HL-60 (cell line): ENCODE results near the gene DOLK.

Source experiments
- DNase-seq, 2 experiments: peaks; one replicate each; pipeline ENCODE4 v3.0.0-alpha.2; 2010 to 2020; ENCODE audit warnings: low read depth in 1 of 2, low spot score in 1 of 2
- H3K27ac ChIP-seq: fragments of 250-450 bp; sonication (Bioruptor Pico); replicated peaks from 2 replicates; pipeline ENCODE4 v1.5.1; 2020; ENCODE audit warnings: mild to moderate bottlenecking, moderate library complexity
- H3K27me3 ChIP-seq: fragments of 250-450 bp; sonication (Bioruptor Pico); 2 replicates; pipeline ENCODE4 v1.5.1; 2021; ENCODE audit warnings: mild to moderate bottlenecking, moderate library complexity; ENCODE audit not compliant: insufficient read depth, poor library complexity, severe bottlenecking
- H3K4me3 ChIP-seq: replicated peaks from 2 replicates; pipeline ENCODE4 v1.5.1; 2011; ENCODE audit warnings: mild to moderate bottlenecking, control low read depth, low read length; ENCODE audit not compliant: insufficient read depth
- GABPA ChIP-seq: IDR thresholded peaks from 2 replicates; pipeline ENCODE4 v1.6.1; 2012; ENCODE audit warnings: low read depth
- POLR2AphosphoS5 ChIP-seq: IDR thresholded peaks from 2 replicates; pipeline ENCODE4 v1.6.1; 2012; ENCODE audit warnings: low read depth
- SPI1 ChIP-seq: IDR thresholded peaks from 2 replicates; pipeline ENCODE4 v1.6.1; 2012; ENCODE audit warnings: low read depth, mild to moderate bottlenecking, borderline replicate concordance
- TF ChIP-seq, protein P1 (sequence below): IDR thresholded peaks from one replicate; pipeline ENCODE4 v1.5.1; 2011; ENCODE audit warnings: low read length, control low read depth, inconsistent platforms; ENCODE audit not compliant: insufficient read depth
- TF ChIP-seq, protein P2 (sequence below): IDR thresholded peaks from 2 replicates; pipeline ENCODE4 v1.6.1; 2012; ENCODE audit warnings: low read depth; ENCODE audit not compliant: insufficient replicate concordance

DOLK gene

GRCh38 chr9:128903871-128904620 lies 43.4 kb downstream of the DOLK start:
- no peak for DNase-seq
- no peak for TF ChIP-seq SPI1
- TF ChIP-seq, protein P1, sequence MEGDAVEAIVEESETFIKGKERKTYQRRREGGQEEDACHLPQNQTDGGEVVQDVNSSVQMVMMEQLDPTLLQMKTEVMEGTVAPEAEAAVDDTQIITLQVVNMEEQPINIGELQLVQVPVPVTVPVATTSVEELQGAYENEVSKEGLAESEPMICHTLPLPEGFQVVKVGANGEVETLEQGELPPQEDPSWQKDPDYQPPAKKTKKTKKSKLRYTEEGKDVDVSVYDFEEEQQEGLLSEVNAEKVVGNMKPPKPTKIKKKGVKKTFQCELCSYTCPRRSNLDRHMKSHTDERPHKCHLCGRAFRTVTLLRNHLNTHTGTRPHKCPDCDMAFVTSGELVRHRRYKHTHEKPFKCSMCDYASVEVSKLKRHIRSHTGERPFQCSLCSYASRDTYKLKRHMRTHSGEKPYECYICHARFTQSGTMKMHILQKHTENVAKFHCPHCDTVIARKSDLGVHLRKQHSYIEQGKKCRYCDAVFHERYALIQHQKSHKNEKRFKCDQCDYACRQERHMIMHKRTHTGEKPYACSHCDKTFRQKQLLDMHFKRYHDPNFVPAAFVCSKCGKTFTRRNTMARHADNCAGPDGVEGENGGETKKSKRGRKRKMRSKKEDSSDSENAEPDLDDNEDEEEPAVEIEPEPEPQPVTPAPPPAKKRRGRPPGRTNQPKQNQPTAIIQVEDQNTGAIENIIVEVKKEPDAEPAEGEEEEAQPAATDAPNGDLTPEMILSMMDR = no peak
- TF ChIP-seq POLR2AphosphoS5 = no peak
- TF ChIP-seq, protein P2, sequence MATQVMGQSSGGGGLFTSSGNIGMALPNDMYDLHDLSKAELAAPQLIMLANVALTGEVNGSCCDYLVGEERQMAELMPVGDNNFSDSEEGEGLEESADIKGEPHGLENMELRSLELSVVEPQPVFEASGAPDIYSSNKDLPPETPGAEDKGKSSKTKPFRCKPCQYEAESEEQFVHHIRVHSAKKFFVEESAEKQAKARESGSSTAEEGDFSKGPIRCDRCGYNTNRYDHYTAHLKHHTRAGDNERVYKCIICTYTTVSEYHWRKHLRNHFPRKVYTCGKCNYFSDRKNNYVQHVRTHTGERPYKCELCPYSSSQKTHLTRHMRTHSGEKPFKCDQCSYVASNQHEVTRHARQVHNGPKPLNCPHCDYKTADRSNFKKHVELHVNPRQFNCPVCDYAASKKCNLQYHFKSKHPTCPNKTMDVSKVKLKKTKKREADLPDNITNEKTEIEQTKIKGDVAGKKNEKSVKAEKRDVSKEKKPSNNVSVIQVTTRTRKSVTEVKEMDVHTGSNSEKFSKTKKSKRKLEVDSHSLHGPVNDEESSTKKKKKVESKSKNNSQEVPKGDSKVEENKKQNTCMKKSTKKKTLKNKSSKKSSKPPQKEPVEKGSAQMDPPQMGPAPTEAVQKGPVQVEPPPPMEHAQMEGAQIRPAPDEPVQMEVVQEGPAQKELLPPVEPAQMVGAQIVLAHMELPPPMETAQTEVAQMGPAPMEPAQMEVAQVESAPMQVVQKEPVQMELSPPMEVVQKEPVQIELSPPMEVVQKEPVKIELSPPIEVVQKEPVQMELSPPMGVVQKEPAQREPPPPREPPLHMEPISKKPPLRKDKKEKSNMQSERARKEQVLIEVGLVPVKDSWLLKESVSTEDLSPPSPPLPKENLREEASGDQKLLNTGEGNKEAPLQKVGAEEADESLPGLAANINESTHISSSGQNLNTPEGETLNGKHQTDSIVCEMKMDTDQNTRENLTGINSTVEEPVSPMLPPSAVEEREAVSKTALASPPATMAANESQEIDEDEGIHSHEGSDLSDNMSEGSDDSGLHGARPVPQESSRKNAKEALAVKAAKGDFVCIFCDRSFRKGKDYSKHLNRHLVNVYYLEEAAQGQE = no peak
- no peak for TF ChIP-seq GABPA
- Histone ChIP-seq H3K27me3 (no peaks in the 10 kb centered on the region), H3K4me3 (no peak overlapping the region), H3K27ac (no peak overlapping the region)

DNA sequence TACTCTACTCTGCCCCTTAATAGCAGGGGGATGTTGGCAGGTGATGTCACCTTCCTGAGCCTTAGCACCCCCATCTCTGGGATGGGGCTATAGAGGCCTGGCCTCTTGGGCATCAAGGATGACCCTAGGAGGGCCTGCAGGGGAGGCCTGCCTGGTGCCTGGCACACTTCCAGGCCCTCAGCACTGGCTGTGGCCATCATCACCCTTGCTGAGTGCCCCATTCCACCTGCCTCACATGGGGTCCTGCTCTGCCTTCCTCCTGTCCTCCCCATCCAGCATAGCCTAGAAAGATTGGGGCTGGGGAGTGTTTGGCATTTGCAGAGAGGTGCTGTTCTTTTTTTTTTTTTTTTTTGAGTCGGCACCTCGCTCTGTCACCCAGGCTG lies 44.3 kb downstream of the DOLK start:
- H3K27me3 ChIP-seq = no peaks in the 10 kb centered on the region
- peak overlapping the region; percentile 57 for H3K27ac ChIP-seq
- H3K4me3 ChIP-seq = no peak overlapping the region
- no peak for DNase-seq
- TF ChIP-seq, protein P2 = no peak
- TF ChIP-seq SPI1 (no peak), POLR2AphosphoS5 (no peak), GABPA (no peak)
- TF ChIP-seq, protein P1 = no peak

- Histone ChIP-seq H3K27me3 (no peaks in the 10 kb centered on the region), H3K27ac (peak overlapping the region; percentile 57), H3K4me3 (no peak overlapping the region)
- TF ChIP-seq SPI1 = no peak
- peak; percentile 24; the same call in 1 of the 2 replicates for TF ChIP-seq GABPA
- TF ChIP-seq, protein P1 = no peak
- peak; percentile 50 for TF ChIP-seq POLR2AphosphoS5
- peak; percentile 50 to 84 for DNase-seq
Measured at GRCh38 chr9:128902351-128903078, 44.9 kb downstream of the DOLK start.
